ENCODE results near the gene JPH2.

GRCh38 chr20:44195605-44196004 lies 8.6 kb upstream of the JPH2 start:
- TF ChIP-seq CTCF (conservative IDR thresholded peaks at IDR 0.05; ENCODE audit: low read depth, low read length) (no peak), EZH2phosphoT487 (IDR thresholded peaks at IDR 0.05; ENCODE audit: borderline replicate concordance, low read length) (no peak)

Data from PC-3 (cell line).